NB4 (cell line): ENCODE data around the gene SLC6A19.

Experiments
- MYC ChIP-seq: IDR thresholded peaks from 2 replicates; pipeline ENCODE4 v1.6.1; 2011; ENCODE audit warnings: low read depth, low read length
- POLR2A ChIP-seq: IDR thresholded peaks from 2 replicates; pipeline ENCODE4 v1.6.1; 2011; ENCODE audit warnings: mild to moderate bottlenecking; ENCODE audit not compliant: insufficient read length; ENCODE audit errors: extremely low read depth
- TF ChIP-seq, protein P1 (sequence below): IDR thresholded peaks from one replicate; pipeline ENCODE4 v1.5.1; 2012; ENCODE audit warnings: low read depth, low read length
- TF ChIP-seq, protein P2 (sequence below): IDR thresholded peaks from 2 replicates; pipeline ENCODE4 v1.6.1; 2011; ENCODE audit warnings: low read depth, low read length

DNA sequence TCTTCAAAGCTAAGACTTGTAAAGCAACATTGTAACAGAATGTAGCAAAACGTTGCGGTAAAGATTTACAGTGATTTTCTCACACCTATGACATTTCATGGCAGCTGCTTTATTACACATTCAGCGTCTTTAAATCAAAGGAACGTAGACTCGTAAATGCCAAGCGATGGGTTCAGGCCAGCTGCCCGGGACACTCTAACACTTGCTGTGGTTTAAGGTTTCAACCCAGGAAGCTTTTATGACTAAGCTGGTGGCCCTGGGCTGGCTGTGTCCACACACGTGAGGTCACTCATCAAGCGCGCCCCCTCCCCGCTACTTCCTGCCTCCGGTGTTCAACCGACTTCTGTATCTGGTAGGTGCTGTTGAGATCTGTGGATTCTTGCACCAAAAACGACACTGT, 26.3 kb downstream of the SLC6A19 start:
- TF ChIP-seq, protein P1, sequence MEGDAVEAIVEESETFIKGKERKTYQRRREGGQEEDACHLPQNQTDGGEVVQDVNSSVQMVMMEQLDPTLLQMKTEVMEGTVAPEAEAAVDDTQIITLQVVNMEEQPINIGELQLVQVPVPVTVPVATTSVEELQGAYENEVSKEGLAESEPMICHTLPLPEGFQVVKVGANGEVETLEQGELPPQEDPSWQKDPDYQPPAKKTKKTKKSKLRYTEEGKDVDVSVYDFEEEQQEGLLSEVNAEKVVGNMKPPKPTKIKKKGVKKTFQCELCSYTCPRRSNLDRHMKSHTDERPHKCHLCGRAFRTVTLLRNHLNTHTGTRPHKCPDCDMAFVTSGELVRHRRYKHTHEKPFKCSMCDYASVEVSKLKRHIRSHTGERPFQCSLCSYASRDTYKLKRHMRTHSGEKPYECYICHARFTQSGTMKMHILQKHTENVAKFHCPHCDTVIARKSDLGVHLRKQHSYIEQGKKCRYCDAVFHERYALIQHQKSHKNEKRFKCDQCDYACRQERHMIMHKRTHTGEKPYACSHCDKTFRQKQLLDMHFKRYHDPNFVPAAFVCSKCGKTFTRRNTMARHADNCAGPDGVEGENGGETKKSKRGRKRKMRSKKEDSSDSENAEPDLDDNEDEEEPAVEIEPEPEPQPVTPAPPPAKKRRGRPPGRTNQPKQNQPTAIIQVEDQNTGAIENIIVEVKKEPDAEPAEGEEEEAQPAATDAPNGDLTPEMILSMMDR = no peak
- TF ChIP-seq, protein P2, sequence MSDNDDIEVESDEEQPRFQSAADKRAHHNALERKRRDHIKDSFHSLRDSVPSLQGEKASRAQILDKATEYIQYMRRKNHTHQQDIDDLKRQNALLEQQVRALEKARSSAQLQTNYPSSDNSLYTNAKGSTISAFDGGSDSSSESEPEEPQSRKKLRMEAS = peak; percentile 81; the same call in 1 of the 2 replicates
- TF ChIP-seq POLR2A = no peak
- no peak; the same call in 1 of the 2 replicates for TF ChIP-seq MYC
